K562 (cell line): ENCODE measurements around the gene KNL1. TPM values are rescaled to one million over a fixed set of nuclear protein-coding genes. Genes with fewer than 3 reads are reported as not detected.

Experiments
- CREBBP ChIP-seq: IDR thresholded peaks from one replicate; pipeline ENCODE4 v1.6.1; 2012; ENCODE audit warnings: low read depth, mild to moderate bottlenecking, control low read depth, inconsistent platforms, low read length
- E4F1 ChIP-seq: fragments of 250-450 bp; sonication (Bioruptor Pico); IDR thresholded peaks from 2 replicates; pipeline ENCODE4 v1.5.0; 2021; ENCODE audit warnings: mild to moderate bottlenecking, borderline replicate concordance
- EP400 ChIP-seq: fragments of 450-650 bp; IDR thresholded peaks from 2 replicates; pipeline ENCODE4 v1.6.1; 2017; ENCODE audit warnings: antibody characterized with exemption, mild to moderate bottlenecking, moderate library complexity
- ERF ChIP-seq: fragments of 450-650 bp; formaldehyde crosslinking; IDR thresholded peaks from 2 replicates; pipeline ENCODE4 v1.4.0; 2020; ENCODE audit warnings: mild to moderate bottlenecking, mixed read lengths
- ETV5 ChIP-seq: sonication (generic); formaldehyde crosslinking; IDR thresholded peaks from 2 replicates; pipeline ENCODE4 v1.4.0; 2020; ENCODE audit warnings: low read depth, mild to moderate bottlenecking, missing genetic modification reagents
- KDM1A ChIP-seq, 2 experiments: fragments of 450-650 bp; IDR thresholded peaks; 2 replicates each; pipeline ENCODE4 v1.6.1; 2016; ENCODE audit warnings: mild to moderate bottlenecking in 2 of 2
- KLF6 ChIP-seq: fragments of 250-450 bp; sonication (Bioruptor Pico); IDR thresholded peaks from 2 replicates; pipeline ENCODE4 v1.4.0; 2020; ENCODE audit warnings: mild to moderate bottlenecking, moderate library complexity, borderline replicate concordance
- NFE2L1 ChIP-seq: fragments of 450-650 bp; IDR thresholded peaks from 2 replicates; pipeline ENCODE4 v1.6.1; 2016; ENCODE audit warnings: missing genetic modification characterization, low read depth, mild to moderate bottlenecking, missing compliant biosample characterization, moderate library complexity, borderline replicate concordance
- PHF8 ChIP-seq: fragments of 200-600 bp; sonication (generic); IDR thresholded peaks from 2 replicates; pipeline ENCODE4 v1.6.1; 2012; ENCODE audit warnings: mixed run types, mild to moderate bottlenecking, inconsistent platforms, low read length, moderate library complexity, borderline replicate concordance
- RBM34 ChIP-seq: fragments of 200-400 bp; formaldehyde crosslinking; IDR thresholded peaks from 2 replicates; pipeline ENCODE4 v1.6.1; 2018; ENCODE audit warnings: low read length, borderline replicate concordance; ENCODE audit not compliant: insufficient read depth
- RCOR1 ChIP-seq, 2 experiments: IDR thresholded peaks; 2 replicates each; pipeline ENCODE4 v1.6.1; 2012; ENCODE audit warnings: low read depth in 2 of 2, low read length in 2 of 2, borderline replicate concordance in 1 of 2, improper control_type of control experiment in 1 of 2
- SIN3A ChIP-seq, 2 experiments: fragments of 150-350 bp in 1 of 2; IDR thresholded peaks; 2 replicates each; pipeline ENCODE4 v1.6.1; 2011 to 2016; ENCODE audit warnings: borderline replicate concordance in 2 of 2, low read depth in 2 of 2, low read length in 2 of 2, mild to moderate bottlenecking in 2 of 2, moderate library complexity in 2 of 2; ENCODE audit not compliant: control insufficient read depth in 1 of 2
- SLC30A9 ChIP-seq: fragments of 250-450 bp; sonication (Bioruptor Pico); IDR thresholded peaks from 2 replicates; pipeline ENCODE4 v1.8.0; 2022; ENCODE audit warnings: mild to moderate bottlenecking, moderate library complexity
- SNRNP70 ChIP-seq: fragments of 200-400 bp; formaldehyde crosslinking; optimal IDR thresholded peaks from 2 replicates; pipeline ENCODE3; 2017; ENCODE audit warnings: low read depth, low read length
- SRSF7 ChIP-seq: fragments of 200-400 bp; formaldehyde crosslinking; optimal IDR thresholded peaks from 2 replicates; pipeline ENCODE3; 2017; ENCODE audit warnings: mild to moderate bottlenecking, low read depth, low read length
- STAT5A ChIP-seq: IDR thresholded peaks from 2 replicates; pipeline ENCODE4 v1.6.1; 2012; ENCODE audit warnings: low read length, inconsistent platforms, borderline replicate concordance
- U2AF1 ChIP-seq: fragments of 200-400 bp; formaldehyde crosslinking; optimal IDR thresholded peaks from 2 replicates; pipeline ENCODE3; 2017; ENCODE audit warnings: mild to moderate bottlenecking, low read depth, low read length, moderate library complexity
- ZBTB17 ChIP-seq: fragments of 450-650 bp; formaldehyde crosslinking; IDR thresholded peaks from 2 replicates; pipeline ENCODE4 v1.4.0; 2020; ENCODE audit warnings: mild to moderate bottlenecking
- ZBTB33 ChIP-seq: sonication (generic); formaldehyde crosslinking; IDR thresholded peaks from 2 replicates; pipeline ENCODE4 v1.8.1; 2023; ENCODE audit warnings: mild to moderate bottlenecking, missing genetic modification reagents
- ZNF146 ChIP-seq: IDR thresholded peaks from one replicate; pipeline ENCODE4 v1.6.1; 2018; ENCODE audit warnings: missing compliant biosample characterization; ENCODE audit not compliant: unreplicated experiment
- ZNF384 ChIP-seq: IDR thresholded peaks from 2 replicates; pipeline ENCODE4 v1.6.1; 2012; ENCODE audit warnings: low read depth, low read length, improper control_type of control experiment
- ZNF699 ChIP-seq: fragments of 250-450 bp; sonication (Bioruptor Pico); IDR thresholded peaks from 2 replicates; pipeline ENCODE4 v1.8.0; 2021; ENCODE audit warnings: mild to moderate bottlenecking, moderate library complexity; ENCODE audit not compliant: insufficient replicate concordance
- ZZZ3 ChIP-seq: fragments of 450-650 bp; IDR thresholded peaks from 2 replicates; pipeline ENCODE4 v1.6.1; 2016; ENCODE audit warnings: antibody characterized with exemption, mild to moderate bottlenecking, moderate library complexity
- polyA plus RNA-seq, 8 experiments: library from polyadenylated mRNA; depleted of rRNA in 4 of 8; stranded (reverse) in 5 of 8; unstranded in 3 of 8; fragments of >200 nt; fragmentation: Nextera tagmentation in 2 of 8; fragmentation: Illumina TruSeq in 1 of 8; extraction: Ambion mirVana in 2 of 8; extraction: Trizol in 1 of 8; gene quantifications; 2 replicates each; pipeline versions ENCODE4 v1.2.1 to v1.2.3, GENCODE V29; 2011 to 2014; ENCODE audit warnings: inconsistent platforms in 1 of 8, missing spikeins in 1 of 8
- total RNA-seq, 7 experiments: library from RNA; depleted of rRNA in 6 of 7; stranded (reverse); fragments of >200 nt in 6 of 7; fragmentation: Illumina TruSeq in 2 of 7; extraction: Trizol in 2 of 7; gene quantifications; 2 replicates each; pipeline versions ENCODE4 v1.2.1 to v1.2.3, GENCODE V29; 2011 to 2021; ENCODE audit warnings: low replicate concordance in 1 of 7

KNL1 gene
- total and polyA plus RNA-seq, 9 of the 15 experiments (the other 6 are each of a cell fraction or from before 2014, with no cell fraction given): 14.5 to 65.4 (median 34.6) TPM

GRCh38 chr15:40694688-40695468 lies 100.8 kb downstream of the KNL1 start, which contains the start of gene RAD51 (continued):
- TF ChIP-seq ZBTB17 (CRISPR knock-in tag) (no peak), RCOR1 (IDR thresholded peaks at IDR 0.05; ENCODE audit: borderline replicate concordance in 1 of 2, low read depth in 2 of 2, low read length in 2 of 2) (no peak), KLF6 (CRISPR knock-in tag) (no peak; the same call in 1 of the 2 replicates), SRSF7 (no peak), ZBTB33 (CRISPR knock-in tag) (peak; percentile 79), SNRNP70 (no peak), U2AF1 (no peak), CREBBP (no peak), STAT5A (no peak), RBM34 (peak; percentile 56; the same call in 1 of the 2 replicates), ZZZ3 (no peak), ERF (CRISPR knock-in tag) (no peak), NFE2L1 (tag) (no peak), EP400 (peak; percentile 92), ETV5 (CRISPR knock-in tag) (peak; percentile 60; the same call in 1 of the 2 replicates), SIN3A (IDR thresholded peaks at IDR 0.05; ENCODE audit: borderline replicate concordance in 2 of 2, control insufficient read depth in 1 of 2, low read depth in 2 of 2, low read length in 2 of 2) (peak; percentile 75 to 97), ZNF384 (no peak), SLC30A9 (CRISPR knock-in tag) (no peak), PHF8 (peak; percentile 91), KDM1A (IDR thresholded peaks at IDR 0.05) (no peak), ZNF699 (CRISPR knock-in tag) (no peak), ZNF146 (CRISPR knock-in tag) (no peak), E4F1 (CRISPR knock-in tag) (no peak)
